Measurements from ENCODE around the gene CD47.

CD47 gene

GRCh38 chr3:108091498-108092250, 843 bp upstream of the CD47 start:
- DNase-seq (ENCODE audit: low read depth, low spot score), result no peak

- peak; percentile 30 for DNase-seq (ENCODE audit: low read depth, low spot score)
These were observed 656 bp downstream of the CD47 start for GRCh38 chr3:108090049-108090700.

GRCh38 chr3:108089579-108089978, 1.3 kb downstream of the CD47 start:
- DNase-seq (ENCODE audit: low read depth, low spot score), result no peak

- no peak for DNase-seq (ENCODE audit: low read depth, low spot score)
These were observed 2.1 kb downstream of the CD47 start for GRCh38 chr3:108088697-108089096.

GRCh38 chr3:108088146-108088545, 2.7 kb downstream of the CD47 start:
- DNase-seq (ENCODE audit: low read depth, low spot score), result no peak

GRCh38 chr3:108086653-108087052, 4.2 kb downstream of the CD47 start:
- no peak for DNase-seq (ENCODE audit: low read depth, low spot score)

GRCh38 chr3:108085810-108086350, 5.0 kb downstream of the CD47 start:
- DNase-seq (ENCODE audit: low read depth, low spot score), result no peak

- no peak for DNase-seq (ENCODE audit: low read depth, low spot score)
These were observed 5.5 kb downstream of the CD47 start for GRCh38 chr3:108085370-108085769.

- DNase-seq (ENCODE audit: low read depth, low spot score), result no peak
These were observed 11.0 kb downstream of the CD47 start for GRCh38 chr3:108079877-108080276.

GRCh38 chr3:108079043-108079442, 11.8 kb downstream of the CD47 start:
- no peak for DNase-seq (ENCODE audit: low read depth, low spot score)

GRCh38 chr3:108076564-108076963, 14.3 kb downstream of the CD47 start:
- no peak for DNase-seq (ENCODE audit: low read depth, low spot score)

- DNase-seq (ENCODE audit: low read depth, low spot score), result no peak
These were observed 16.9 kb downstream of the CD47 start for GRCh38 chr3:108073764-108074431.

GRCh38 chr3:108071368-108071767, 19.5 kb downstream of the CD47 start:
- no peak for DNase-seq (ENCODE audit: low read depth, low spot score)

GRCh38 chr3:108070356-108070755, 20.5 kb downstream of the CD47 start:
- no peak for DNase-seq (ENCODE audit: low read depth, low spot score)

GRCh38 chr3:108067768-108068167, 23.1 kb downstream of the CD47 start:
- no peak for DNase-seq (ENCODE audit: low read depth, low spot score)

GRCh38 chr3:108065096-108065495, 25.7 kb downstream of the CD47 start:
- no peak for DNase-seq (ENCODE audit: low read depth, low spot score)

GRCh38 chr3:108064293-108064887, 26.4 kb downstream of the CD47 start:
- DNase-seq (ENCODE audit: low read depth, low spot score), result no peak

- no peak for DNase-seq (ENCODE audit: low read depth, low spot score)
These were observed 28.8 kb downstream of the CD47 start for GRCh38 chr3:108062051-108062450.

GRCh38 chr3:108060331-108060730, 30.5 kb downstream of the CD47 start:
- DNase-seq (ENCODE audit: low read depth, low spot score), result no peak

- no peak for DNase-seq (ENCODE audit: low read depth, low spot score)
These were observed 34.9 kb downstream of the CD47 start for GRCh38 chr3:108055931-108056330.

GRCh38 chr3:108054935-108055334, 35.9 kb downstream of the CD47 start:
- DNase-seq (ENCODE audit: low read depth, low spot score), result no peak

- DNase-seq (ENCODE audit: low read depth, low spot score), result no peak
These were observed 37.3 kb downstream of the CD47 start for GRCh38 chr3:108053483-108053882.
